GM10847 (cell line): ENCODE data around the gene STK39.

Experiments used
- POLR2A ChIP-seq: IDR thresholded peaks from 2 replicates; pipeline ENCODE4 v1.6.1; 2011; ENCODE audit not compliant: insufficient read length; ENCODE audit errors: extremely low read depth

STK39 gene

GRCh38 chr2:168196764-168197180 lies 50.6 kb downstream of the STK39 start:
- no peak for TF ChIP-seq POLR2A

- TF ChIP-seq POLR2A, result no peak
Observed at GRCh38 chr2:168194784-168195522, 52.4 kb downstream of the STK39 start.

- TF ChIP-seq POLR2A, result no peak
Observed at GRCh38 chr2:168192839-168193616, 54.4 kb downstream of the STK39 start.

- no peak for TF ChIP-seq POLR2A
Observed at GRCh38 chr2:168191955-168192785, 55.2 kb downstream of the STK39 start.

- TF ChIP-seq POLR2A, result no peak
Observed at GRCh38 chr2:168190590-168191336, 56.6 kb downstream of the STK39 start.

DNA sequence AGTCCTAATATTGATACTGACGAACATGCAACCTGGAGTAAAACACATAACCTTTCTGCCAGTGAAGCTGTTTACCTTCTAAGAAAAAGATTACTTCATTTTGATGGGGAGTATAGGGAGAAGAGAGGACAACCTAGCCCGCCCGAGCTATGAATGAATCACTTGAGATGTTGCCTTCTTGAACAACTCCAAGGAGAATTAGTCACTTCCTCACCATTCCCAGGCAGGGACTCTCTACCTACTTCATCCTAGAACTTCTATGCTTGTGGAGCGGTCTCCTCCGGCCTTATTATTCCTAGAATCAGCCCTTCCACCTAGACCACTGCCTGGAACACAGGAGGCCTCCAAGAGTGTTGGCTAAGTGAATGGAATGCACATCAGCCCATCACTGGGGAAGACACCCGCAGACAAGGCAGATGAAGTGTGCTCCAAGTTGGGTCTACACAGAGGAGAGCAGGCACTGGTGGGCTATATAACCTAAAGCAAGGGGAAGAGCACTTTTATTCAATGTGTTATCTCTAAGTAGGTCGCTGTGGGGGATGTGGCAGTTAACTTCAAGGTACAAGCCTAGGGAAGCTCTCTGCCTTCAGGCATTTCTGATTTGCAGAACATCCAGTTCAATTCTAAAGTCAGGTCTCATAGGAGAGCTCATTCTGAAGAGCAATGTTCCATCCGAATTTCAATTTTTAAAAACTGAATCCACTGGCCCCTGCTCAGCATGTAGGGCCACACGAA lies 57.4 kb downstream of the STK39 start:
- no peak for TF ChIP-seq POLR2A

DNA sequence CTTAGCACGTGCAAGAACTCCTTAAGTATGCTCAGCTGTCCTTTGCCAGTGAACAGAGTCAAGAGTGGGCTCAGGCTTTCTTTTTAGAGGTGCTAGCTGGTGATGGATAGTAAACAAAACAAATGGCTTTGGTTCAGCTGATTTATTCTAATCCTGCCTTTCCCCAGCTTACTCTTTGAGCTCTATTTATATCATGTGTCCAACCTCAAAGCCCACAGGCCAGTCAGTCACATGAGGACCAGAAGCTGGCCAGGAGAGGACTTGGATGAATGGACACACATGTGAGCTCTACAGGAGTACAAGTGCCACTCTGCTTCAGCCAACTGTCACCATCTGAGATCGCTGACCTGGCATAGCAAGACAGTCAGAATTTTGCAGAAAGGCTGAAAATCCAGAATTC lies 59.4 kb downstream of the STK39 start:
- TF ChIP-seq POLR2A, result no peak

DNA sequence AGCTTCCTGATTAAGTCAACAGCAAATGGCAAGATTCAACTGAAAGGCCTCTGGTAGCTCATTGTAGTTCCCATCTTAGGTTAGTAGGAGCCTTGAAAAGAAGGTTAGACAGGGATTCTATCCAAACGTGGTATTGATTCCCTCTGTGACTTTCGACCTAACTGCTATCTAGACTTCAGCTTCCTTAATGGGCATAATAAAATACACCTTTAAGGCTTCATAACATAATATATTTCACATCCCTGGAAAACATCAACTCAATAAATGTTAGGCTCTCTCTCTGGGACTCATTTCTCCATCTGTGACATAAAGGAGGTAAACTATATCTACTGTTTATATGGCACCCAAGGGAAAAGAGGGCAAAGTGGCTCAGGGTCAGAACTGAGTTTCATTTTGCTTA lies 60.9 kb downstream of the STK39 start:
- no peak for TF ChIP-seq POLR2A

DNA sequence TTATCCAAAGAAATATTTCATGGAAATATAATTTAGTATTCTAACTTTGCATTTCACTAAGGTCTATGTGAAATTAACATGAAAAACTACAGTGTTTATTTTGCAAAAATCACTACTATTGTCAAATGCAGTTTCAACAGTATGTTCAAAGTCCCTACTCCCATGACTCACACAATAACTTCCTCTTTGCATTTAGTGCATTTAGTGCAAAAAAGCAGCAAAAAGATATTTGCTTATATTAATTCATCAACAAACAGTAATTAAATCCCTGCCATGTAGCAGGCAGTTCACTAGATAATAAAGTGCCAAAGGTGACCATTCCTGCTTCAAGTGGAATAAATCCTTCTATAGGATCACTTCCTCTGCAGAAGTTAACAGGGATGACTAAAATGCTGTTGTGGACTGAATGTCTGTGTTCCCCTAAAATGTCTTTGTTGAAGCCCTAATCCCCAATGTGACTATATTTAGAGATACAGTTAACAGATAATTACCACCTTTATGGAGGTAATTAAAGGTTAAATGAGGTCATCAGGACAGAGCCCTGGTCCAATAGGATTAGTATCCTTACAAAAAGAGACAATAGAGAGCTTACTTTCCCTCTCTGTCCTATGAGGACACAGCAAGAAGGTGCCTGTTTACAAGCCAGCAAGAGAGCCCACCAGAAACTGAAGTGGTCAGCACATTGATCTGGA lies 61.7 kb downstream of the STK39 start:
- no peak for TF ChIP-seq POLR2A

DNA sequence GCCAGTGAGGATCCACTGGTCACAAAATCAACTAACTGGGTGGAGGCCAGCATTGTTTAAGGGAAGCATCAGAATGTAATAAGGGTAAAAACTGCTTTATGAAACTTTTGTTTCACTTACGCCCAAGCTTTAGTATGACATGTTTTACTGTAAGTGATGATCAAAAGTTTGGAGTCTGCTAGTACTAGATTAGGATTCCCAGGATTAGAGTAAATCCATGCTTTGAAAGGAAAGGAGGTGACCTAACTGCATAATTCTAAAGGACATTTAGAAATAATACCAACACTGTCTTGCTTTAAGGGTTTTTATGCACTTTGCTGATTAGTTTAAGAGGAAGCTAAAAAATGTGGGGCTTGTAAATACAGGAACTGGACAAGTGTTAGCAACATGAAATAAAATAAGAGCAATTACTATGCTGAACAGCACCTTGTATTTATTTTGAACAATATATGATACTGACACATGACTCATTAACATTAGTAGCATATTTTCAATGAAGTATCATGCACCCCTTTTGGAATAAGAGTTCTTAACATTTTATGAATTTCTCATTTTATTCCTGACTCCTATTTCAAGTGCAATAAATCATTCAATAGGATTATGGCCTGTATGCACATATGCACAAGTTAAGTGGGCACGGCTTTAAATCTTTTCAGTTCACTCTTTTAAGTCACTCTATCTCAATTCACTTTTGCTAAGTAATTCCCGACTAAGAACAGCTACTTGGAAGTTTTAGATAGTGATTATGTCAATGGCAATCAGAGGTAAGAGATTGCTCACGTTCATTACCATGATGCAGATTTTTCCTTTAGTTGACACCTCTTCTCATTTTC lies 62.5 kb downstream of the STK39 start:
- no peak for TF ChIP-seq POLR2A

GRCh38 chr2:168183308-168183997 lies 63.9 kb downstream of the STK39 start:
- TF ChIP-seq POLR2A, result no peak

DNA sequence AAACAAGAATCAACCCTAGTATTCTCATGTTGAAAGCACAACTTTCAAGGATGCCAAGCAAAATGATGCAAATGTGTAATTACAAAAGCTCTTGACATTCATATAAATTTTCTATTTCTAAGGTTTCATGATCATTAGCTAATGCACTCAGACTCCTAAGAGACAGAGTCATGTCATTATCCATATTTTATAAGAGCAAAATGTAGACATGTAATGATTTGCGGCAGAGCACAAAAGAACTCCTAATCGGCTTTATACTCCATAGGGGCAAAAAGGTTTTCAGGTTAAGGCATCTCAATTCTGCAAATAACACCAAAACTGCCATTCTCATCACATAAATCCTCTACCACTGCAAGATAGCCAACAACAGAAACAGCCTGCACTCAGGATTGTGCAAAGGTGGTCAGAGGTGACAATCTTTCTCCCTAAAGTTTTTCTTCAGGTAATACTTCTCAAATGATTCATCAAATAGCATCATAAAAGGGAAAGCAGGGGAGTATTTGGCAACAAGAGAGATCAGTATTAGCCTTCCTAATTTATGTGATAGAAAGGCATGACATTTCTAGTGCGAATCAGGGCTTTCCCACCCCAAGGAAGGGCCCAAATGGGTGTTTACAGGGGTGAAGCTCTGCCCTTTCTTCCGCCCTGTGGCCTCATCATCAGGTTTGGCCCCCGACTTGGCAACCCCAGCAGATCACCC lies 64.7 kb downstream of the STK39 start:
- TF ChIP-seq POLR2A, result no peak
